RCC 7860 (cell line): Measurements from ENCODE around the gene PDXK.

Experiments used
- DNase-seq: peaks from one replicate; pipeline ENCODE4 v3.0.0-alpha.2; 2015; ENCODE audit warnings: low spot score
- FAIRE-seq: peaks from 2 replicates; lab custom pipeline; 2012; peaks lifted over from hg19 to GRCh38; lab: Jason Lieb, UNC

Gene PDXK

GRCh38 chr21:43800124-43800523 lies 81.2 kb downstream of the PDXK start:
- no peak for FAIRE-seq
- no peak for DNase-seq

GRCh38 chr21:43800566-43800965 lies 81.6 kb downstream of the PDXK start:
- FAIRE-seq (no peak), DNase-seq (no peak)

DNA sequence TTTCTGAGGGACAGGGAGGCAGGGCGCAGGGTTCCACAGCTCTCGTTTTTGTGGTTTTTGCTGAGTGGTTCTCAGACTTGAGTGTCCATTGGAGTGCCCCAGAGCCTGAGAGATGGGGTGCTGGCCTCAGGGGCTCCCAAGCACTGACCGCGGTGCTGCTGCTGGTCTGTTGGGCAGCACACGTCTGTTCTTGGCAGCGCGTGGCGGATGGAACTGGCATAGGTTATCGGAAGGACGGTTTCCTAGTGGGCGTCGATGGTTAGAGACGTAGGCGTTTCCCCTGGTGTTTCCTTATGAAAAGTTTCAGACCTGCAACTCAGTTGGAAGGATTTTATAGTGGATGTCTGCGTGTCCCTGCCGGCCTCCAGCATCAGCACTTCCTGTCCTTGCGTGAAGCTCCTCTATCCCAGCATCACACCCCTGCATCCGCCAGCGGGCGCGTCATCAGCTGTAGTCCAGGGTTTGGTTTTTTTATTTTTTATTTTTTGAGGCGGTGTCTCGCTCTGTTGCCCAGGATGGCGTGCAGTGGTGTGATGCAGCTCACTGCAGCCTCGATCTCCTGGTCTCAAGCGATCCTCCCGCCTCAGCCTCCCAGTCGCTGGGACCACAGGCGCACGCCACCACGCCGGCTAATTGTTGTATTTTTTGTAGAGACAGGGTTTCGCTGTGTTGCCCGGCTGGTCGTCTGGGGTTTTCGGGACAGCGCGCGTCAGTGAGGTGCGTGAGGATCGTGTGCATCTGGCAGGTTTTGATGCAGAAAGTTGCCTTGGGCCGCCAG lies 82.3 kb downstream of the PDXK start:
- FAIRE-seq (no peak), DNase-seq (no peak)

GRCh38 chr21:43802713-43803313 lies 83.9 kb downstream of the PDXK start:
- FAIRE-seq = no peak
- DNase-seq = no peak

DNA sequence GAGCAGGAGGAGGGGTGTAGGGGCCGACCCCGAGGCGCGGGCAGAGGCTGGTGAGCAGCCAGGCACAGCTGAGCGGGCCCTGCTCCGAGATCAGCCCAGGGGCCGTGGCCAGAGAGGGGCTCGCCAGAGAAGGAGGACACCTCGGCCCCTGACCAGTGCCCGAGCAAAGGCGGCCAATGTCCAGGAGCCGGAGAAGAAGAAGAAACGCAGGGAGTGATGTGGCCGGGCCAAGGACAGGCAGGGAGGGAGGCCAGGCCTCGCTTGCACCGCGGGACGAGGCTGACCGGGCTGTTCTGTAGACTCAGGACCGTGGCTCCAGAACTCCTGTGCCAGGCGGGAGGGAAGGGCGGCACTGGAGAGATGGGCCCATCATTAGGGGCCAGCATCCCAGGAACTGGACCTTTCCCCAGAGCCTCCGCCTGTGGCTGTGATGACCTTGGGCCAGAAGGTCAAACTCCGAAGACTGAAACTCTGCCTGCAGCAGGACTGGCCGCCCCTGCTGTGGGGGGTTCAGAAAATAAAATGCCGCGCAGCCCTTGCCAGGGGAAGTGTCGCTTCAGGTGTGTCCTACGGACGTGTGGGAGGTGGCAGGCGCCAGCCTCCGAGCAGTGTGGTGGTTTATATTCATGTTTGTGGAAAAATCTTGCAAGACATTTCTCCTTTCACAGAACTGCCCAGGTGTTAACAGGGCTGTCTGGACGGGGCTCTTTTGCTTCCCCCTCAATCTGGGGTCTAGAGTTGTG lies 84.8 kb downstream of the PDXK start:
- DNase-seq (no peak), FAIRE-seq (no peak)

GRCh38 chr21:43805275-43805800 lies 86.4 kb downstream of the PDXK start:
- DNase-seq (no peak), FAIRE-seq (no peak)

DNA sequence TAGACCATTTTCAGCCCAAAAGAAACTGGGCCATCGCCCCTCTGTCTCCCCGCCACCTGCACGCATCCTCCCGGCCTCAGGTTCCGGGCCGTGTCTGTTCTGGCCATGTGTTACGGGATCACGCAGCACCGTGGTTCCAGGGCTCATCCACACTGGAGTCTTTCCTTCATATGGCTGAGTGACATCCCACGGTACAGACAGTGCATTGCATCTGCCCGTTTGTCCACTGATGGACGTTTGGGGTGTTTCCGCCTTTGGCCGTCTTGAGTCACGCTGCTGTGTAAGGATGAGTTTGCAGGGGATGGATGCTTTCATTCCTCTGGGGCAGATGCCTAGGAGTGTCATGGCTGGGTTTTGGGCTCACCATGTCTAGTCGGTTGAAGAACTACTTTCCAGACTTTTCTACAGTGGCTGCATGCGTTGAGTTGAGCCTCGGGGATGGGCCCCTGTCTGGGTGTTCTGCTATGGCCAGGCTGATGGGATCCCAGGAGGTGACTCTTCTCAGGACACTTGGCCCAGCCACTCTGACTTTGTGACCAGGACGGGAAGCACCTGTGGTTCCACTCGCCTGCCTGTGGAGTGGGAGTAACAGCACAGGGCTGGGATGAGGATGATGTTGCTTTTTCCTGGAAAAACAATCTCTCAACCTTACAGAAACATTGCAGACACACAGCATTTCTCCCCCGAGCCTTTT lies 87.2 kb downstream of the PDXK start:
- FAIRE-seq (no peak), DNase-seq (no peak)

DNA sequence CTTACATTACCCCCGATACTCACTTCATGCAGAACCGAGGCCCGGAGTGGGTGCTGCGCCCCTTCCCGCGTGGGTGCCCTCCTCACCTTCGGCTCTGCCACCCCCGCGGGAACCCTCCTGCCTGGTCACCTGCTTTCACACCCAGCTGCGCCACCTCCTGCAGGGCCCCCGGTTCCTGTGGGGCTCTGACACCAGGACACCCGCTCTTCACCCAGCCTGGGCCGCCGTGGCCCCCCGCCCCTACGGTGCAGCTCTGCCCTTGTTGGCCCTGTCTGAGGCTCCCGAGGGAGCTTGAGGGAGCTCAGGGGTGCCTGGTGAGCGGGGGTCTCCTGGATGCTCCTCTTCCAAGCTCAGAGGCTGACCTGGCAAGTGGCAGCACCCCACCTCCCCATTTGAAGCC lies 89.4 kb downstream of the PDXK start:
- FAIRE-seq = no peak
- no peak for DNase-seq

GRCh38 chr21:43808832-43809251 lies 89.9 kb downstream of the PDXK start:
- FAIRE-seq (no peak), DNase-seq (no peak)

- no peak for DNase-seq
- no peak for FAIRE-seq
Measured at GRCh38 chr21:43809346-43809799, 90.4 kb downstream of the PDXK start.

DNA sequence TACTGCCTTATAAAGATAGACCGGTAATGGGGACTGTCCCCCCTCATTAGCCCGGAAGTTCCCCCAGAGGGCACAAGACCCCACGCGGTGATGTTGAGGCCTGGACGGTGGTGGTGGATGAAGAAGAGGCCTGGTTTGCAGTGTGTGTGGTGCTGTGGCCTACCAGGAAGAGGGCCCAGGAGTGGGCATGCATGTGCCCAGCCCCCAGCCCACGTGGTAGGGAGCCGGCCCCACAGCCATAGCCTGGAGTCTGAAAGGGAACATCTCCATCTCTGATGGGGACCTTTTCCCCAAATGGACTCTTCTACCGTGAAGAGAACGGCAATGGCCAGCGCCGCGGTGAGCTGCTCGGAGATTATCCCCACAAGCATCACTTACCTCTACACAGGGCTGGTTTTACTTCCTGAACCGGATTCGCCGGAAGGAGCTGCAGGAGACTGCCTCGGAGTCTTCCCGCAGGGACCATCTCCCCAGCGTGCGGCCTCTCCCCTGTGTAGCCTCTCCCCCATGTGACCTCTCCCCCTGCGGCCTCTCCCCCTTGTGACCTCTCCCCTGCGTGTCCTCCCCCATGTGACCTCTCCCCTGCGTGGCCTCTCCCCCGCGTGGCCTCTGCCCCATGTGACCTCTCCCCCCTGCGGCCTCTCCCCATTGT lies 91.0 kb downstream of the PDXK start:
- FAIRE-seq = no peak
- DNase-seq = no peak

- DNase-seq (peak; percentile 45), FAIRE-seq (no peak)
Measured at GRCh38 chr21:43810505-43811261, 91.8 kb downstream of the PDXK start.

GRCh38 chr21:43811262-43812105 lies 92.6 kb downstream of the PDXK start:
- FAIRE-seq = no peak
- DNase-seq = no peak
